ENCODE data around the gene PRRX2. TPM values are rescaled to one million over a fixed set of nuclear protein-coding genes. Genes with fewer than 3 reads are reported as not detected.

Gene PRRX2
- total and polyA plus RNA-seq, 12 donors: 0.21 to 3.0 (median 0.45) TPM

- H3K27ac ChIP-seq: no peak overlapping the region
- no peaks in the 10 kb centered on the region for H3K27me3 ChIP-seq
- H3K9me3 ChIP-seq: no peaks in the 10 kb centered on the region
- DNase-seq: no peak
- intact Hi-C loops (cut with DNase I): no loop called here
- peaks cover 10 to 73% (median 53%) of the 10 kb centered on the region in 9 donors for H3K36me3 ChIP-seq
- no peak overlapping the region for H3K4me3 ChIP-seq
- H3K4me1 ChIP-seq: peaks cover 17 to 32% (median 24%) of the 10 kb centered on the region in 9 donors
- ATAC-seq: no peak
- 67 to 71% methylated on average over 29 of the region's 29 CpGs for WGBS, 2 donors
- TF ChIP-seq CTCF (IDR thresholded peaks at IDR 0.05): no peak
Observed at GRCh38 chr9:129637673-129638439, 27.6 kb upstream of the PRRX2 start.

- 91 to 95% methylated on average over 17 of the region's 17 CpGs for WGBS, 2 donors
- ATAC-seq (no peak), DNase-seq (no peak)
- intact Hi-C loops (cut with DNase I): no loop called here
- no peaks in the 10 kb centered on the region for H3K9me3 ChIP-seq
- peaks cover 10 to 60% (median 41%) of the 10 kb centered on the region in 9 donors for H3K36me3 ChIP-seq
- H3K27ac ChIP-seq: no peak overlapping the region
- TF ChIP-seq CTCF (IDR thresholded peaks at IDR 0.05): no peak
- no peaks in the 10 kb centered on the region for H3K27me3 ChIP-seq
- H3K4me1 ChIP-seq: peaks cover 17 to 29% (median 24%) of the 10 kb centered on the region in 9 donors
- no peak overlapping the region for H3K4me3 ChIP-seq
Observed at GRCh38 chr9:129639034-129639630, 26.3 kb upstream of the PRRX2 start.

- DNase-seq: no peak
- no peak for TF ChIP-seq CTCF (IDR thresholded peaks at IDR 0.05)
- Histone ChIP-seq H3K27ac (no peak overlapping the region), H3K9me3 (no peaks in the 10 kb centered on the region), H3K36me3 (peaks cover 7 to 54% (median 37%) of the 10 kb centered on the region in 9 donors), H3K4me1 (peaks cover 17 to 29% (median 24%) of the 10 kb centered on the region in 9 donors), H3K4me3 (peak overlapping the region in 1 of 10 donors; percentile 92), H3K27me3 (no peaks in the 10 kb centered on the region)
- 77 to 85% methylated on average over 12 of the region's 12 CpGs for WGBS, 2 donors
- intact Hi-C loops (cut with DNase I): loop anchor here (5.0 to 10.0 kb wide), 5 partner anchors 85 to 143 kb away; no protein-coding TSS in a partner anchor
- no peak for ATAC-seq
Observed at GRCh38 chr9:129639756-129640085, 25.7 kb upstream of the PRRX2 start.

- no peak overlapping the region for H3K27ac ChIP-seq
- peaks cover under 1 to 49% (median 31%) of the 10 kb centered on the region in 9 donors for H3K36me3 ChIP-seq
- peaks cover 17 to 29% (median 24%) of the 10 kb centered on the region in 9 donors for H3K4me1 ChIP-seq
- ATAC-seq (no peak), DNase-seq (no peak)
- WGBS, 2 donors: 69 to 71% methylated on average over 25 of the region's 25 CpGs
- no peak for TF ChIP-seq CTCF (IDR thresholded peaks at IDR 0.05)
- intact Hi-C loops (cut with DNase I): loop anchor here (5.0 to 10.0 kb wide), 5 partner anchors 85 to 142 kb away; no protein-coding TSS in a partner anchor
- H3K4me3 ChIP-seq: peak overlapping the region in 6 of 10 donors; percentile 88 to 99 (median 94)
- no peaks in the 10 kb centered on the region for H3K27me3 ChIP-seq
- no peaks in the 10 kb centered on the region for H3K9me3 ChIP-seq
Observed at GRCh38 chr9:129640086-129640870, 25.2 kb upstream of the PRRX2 start.
